VCaP (cell line): ENCODE results near the gene INHBE.
"Not testable (repeated sequence)": the region's sequence is repeated elsewhere in the genome, so short reads cannot be mapped to it uniquely, and the experiment has no call there.

Experiments
- H3K27ac ChIP-seq: fragments of 450-650 bp; 2 replicates; pipeline ENCODE4 v1.5.1; 2017
- TF ChIP-seq, protein P1 (sequence below): fragments of 450-650 bp; conservative IDR thresholded peaks from 2 replicates; pipeline ENCODE4 v1.5.1; 2017; ENCODE audit warnings: mild to moderate bottlenecking, moderate library complexity

INHBE gene

DNA sequence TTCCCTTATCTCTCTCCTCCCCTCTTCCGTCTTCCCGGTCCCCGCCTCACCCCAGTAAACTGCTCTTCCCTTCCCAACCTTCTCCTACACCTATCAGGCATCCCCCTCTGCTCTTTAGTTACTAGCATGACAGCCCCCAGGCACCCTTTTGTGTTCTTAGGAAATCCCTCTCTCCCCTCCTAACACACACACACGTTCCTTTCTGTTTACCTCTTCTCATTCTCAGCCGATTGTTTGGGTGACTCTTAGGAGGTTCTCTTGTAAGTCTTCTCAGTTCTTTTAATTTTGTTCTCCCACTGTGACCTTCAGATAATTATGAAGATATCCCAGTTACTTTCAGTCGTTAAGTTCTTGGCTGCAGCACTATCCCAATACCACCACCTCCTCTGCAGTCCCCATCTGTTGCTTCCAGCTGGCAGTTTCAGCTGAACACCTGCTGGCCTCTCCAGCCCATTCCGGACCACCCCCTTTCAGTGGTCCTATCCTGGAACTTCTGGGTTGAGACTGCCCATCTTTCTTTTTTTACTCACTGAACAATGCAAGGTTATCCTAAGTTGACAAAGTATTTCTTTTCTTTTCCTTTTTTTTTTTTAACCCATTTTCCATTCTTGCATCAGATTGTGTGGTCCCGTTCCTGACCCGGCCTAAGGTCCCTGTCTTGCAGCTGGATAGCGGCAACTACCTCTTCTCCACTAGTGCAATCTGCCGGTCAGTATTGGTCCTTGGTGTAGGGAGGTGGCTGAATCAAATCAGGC is 33.5 kb downstream of the INHBE start:
- peak overlapping the region; percentile 87 for H3K27ac ChIP-seq
- TF ChIP-seq, protein P1, sequence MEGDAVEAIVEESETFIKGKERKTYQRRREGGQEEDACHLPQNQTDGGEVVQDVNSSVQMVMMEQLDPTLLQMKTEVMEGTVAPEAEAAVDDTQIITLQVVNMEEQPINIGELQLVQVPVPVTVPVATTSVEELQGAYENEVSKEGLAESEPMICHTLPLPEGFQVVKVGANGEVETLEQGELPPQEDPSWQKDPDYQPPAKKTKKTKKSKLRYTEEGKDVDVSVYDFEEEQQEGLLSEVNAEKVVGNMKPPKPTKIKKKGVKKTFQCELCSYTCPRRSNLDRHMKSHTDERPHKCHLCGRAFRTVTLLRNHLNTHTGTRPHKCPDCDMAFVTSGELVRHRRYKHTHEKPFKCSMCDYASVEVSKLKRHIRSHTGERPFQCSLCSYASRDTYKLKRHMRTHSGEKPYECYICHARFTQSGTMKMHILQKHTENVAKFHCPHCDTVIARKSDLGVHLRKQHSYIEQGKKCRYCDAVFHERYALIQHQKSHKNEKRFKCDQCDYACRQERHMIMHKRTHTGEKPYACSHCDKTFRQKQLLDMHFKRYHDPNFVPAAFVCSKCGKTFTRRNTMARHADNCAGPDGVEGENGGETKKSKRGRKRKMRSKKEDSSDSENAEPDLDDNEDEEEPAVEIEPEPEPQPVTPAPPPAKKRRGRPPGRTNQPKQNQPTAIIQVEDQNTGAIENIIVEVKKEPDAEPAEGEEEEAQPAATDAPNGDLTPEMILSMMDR: no peak

DNA sequence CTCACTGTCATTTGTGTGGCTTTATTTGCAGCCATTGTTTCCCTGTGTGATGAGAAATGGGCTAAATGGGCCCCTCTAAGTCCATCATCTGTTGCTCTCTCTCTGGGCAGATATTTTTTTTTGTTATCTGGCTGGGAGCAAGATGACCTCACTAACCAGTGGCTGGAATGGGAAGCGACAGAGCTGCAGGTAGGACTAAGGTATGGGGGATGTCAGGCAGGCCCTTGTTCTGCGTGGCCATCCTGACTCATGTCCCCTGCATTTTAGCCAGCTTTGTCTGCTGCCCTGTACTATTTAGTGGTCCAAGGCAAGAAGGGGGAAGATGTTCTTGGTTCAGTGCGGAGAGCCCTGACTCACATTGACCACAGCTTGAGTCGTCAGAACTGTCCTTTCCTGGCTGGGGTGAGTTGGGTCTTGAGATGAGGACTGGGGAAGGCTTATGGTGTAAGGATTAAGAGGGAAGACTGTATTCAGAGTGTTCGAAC is 34.1 kb downstream of the INHBE start:
- TF ChIP-seq, protein P1: no peak
- peak overlapping the region; percentile 87 for H3K27ac ChIP-seq

DNA sequence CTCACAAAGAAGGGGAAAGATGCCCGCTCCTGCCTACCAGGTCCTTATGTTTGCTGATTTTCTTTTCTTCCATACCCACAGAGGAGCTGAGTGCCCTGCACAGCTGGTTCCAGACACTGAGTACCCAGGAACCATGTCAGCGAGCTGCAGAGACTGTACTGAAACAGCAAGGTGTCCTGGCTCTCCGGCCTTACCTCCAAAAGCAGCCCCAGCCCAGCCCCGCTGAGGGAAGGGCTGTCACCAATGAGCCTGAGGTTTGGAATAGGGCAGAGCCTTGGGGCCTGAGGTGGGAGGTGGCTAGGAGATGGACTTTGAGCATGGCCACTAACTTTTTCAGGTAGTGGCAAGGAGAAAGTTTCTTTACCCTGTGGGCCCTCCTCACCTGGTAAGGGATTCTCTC is 35.0 kb downstream of the INHBE start:
- TF ChIP-seq, protein P1: no peak
- peak overlapping the region; percentile 32; the same call in 1 of the 2 replicates for H3K27ac ChIP-seq

DNA sequence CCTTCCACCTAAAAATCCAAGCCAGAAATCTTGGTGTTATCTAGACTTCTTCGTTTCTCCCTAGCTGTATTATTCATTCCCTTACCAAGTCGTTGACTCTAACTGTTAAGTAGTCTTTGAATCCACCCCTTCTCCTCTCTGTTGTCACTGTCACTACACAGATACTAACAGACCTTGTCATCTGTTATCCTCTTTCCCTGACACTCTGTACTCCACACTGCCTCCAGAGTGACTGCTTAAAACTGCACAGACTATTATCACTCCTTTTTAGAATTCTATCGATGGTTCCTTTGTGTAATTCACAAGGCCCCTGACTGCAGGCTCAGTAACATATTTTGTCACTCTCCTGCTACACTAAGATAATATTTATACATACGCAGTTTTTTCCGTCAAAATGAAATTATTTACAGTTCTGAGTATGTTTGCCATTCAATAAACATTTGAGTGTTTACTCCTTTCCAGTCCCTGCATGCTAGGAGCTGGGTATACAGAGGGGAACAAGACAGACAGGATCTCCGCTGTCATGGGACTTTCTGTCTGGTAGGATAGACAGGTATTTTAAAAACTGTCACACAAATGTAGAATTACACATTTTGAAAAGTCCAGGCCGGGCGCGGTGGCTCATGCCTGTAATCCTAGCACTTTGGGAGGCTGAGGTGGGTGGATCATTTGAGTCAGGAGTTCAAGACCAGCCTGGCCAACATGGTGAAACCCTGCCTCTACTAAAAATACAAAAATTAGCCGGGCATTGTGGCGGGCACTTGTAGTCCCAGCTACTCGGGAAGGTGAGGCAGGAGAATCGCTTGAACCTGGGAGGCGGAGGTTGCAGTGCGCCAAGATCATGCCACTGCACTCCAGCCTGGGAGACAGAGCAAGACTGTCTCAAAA is 36.5 kb downstream of the INHBE start:
- H3K27ac ChIP-seq: peak overlapping the region; percentile 32

DNA sequence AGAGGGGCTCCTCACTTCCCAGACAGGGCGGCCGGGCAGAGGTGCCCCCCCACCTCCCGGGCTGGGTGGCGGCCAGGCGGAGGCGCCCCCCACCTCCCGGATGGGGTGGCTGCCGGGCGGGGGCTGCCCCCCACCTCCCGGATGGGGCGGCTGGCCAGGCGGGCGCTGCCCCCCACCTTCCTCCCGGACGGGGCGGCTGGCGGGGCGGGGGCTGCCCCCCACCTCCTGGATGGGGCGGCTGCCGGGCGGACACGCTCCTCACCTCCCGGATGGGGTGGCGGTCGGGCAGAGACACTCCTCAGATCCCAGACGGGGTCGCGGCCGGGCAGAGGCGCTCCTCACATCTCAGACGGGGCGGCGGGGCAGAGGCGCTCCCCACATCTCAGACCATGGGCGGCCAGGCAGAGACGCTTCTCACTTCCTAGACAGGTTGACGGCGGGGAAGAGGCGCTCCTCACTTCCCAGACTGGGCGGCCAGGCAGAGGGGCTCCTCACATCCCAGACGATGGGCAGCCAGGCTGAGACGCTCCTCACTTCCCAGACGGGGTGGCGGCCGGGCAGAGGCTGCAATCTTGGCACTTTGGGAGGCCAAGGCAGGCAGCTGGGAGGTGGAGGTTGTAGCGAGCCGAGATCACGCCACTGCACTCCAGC is 40.1 kb downstream of the INHBE start:
- H3K27ac ChIP-seq: not testable (repeated sequence)

More for the DNA sequence above, 36.5 kb downstream of the INHBE start:
- TF ChIP-seq, protein P1: peak; percentile 64

DNA sequence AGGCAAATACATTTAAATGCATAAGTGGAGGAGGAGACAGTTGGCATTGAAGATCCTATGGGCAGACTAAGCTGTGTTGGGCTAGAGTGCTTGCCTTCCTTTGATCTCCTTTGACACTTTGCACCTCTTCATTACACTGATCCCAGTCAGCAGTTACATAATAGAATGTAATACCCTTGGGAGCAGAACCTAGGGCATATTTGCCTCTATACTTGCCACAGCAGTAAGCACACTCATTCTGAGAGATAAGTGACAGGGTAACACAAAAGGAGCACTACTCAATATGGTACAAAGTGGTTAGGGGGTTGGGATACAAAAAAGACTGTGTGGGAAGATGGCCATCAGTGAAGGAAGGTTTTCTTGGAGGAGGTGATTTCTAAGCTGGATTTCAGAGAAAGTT is 41.7 kb downstream of the INHBE start:
- no peak overlapping the region for H3K27ac ChIP-seq
- TF ChIP-seq, protein P1: no peak

DNA sequence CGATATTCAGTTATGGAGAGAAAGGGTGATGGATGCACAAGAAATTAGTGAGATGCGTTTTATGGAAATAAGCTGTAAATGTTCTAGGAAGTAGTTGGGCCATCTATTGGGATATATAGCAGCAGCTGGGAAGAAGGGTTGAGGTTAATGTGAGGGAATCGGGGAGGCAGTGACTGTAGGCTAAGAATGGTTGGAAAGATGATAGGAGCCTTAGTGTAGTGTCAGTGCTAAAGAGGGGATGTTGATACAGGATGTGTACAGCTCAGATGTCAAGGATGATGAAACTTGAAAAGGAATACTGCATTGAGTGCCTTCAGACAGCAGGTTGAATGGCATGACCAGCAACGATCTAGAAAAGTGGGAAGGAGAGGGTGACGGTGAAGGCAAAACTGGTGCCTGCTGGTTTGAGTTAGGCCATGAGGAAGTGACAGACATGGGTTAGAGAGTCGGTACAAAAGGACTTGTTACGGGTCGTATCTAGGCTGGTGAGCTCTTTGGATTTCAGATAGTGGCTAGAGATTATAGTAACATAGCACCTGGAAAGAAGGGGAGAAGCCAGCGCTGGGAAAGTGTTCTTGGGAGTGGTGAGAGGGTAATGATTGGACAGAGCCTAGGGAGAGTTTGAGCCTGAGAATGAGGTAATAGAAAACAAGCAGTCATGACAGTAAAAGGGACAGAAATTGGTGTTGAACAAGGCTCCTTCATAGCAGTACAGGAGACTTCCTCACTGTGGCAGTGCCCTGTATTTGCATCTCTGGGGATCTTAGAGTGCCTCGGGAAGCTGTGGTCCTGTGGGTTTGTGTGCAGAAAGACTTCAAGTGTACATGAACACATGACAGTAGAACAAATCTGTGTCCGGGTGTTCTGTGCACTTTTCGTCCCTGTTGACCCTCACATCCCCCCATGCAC is 42.4 kb downstream of the INHBE start:
- no peak overlapping the region for H3K27ac ChIP-seq
- TF ChIP-seq, protein P1: no peak
